Progenitor cell of endocrine pancreas (in vitro differentiated cells): ENCODE measurements around the gene FBXW11. TPM values are rescaled to one million over a fixed set of nuclear protein-coding genes. Genes with fewer than 3 reads are reported as not detected.

ENCODE experiments used
- DNase-seq: peaks from one replicate; pipeline ENCODE4 v3.0.0; 2021; ENCODE audit warnings: low spot score; ENCODE audit not compliant: unreplicated experiment
- H3K27ac Mint-ChIP-seq: 2 replicates; pipeline ENCODE4 v1.8.0; 2021; ENCODE audit warnings: mild to moderate bottlenecking, moderate library complexity, mixed read lengths
- H3K27me3 Mint-ChIP-seq: 2 replicates; pipeline ENCODE4 v1.8.0; 2021; ENCODE audit warnings: mixed read lengths
- H3K36me3 Mint-ChIP-seq: 2 replicates; pipeline ENCODE4 v1.8.0; 2022; ENCODE audit warnings: mixed read lengths; ENCODE audit not compliant: insufficient read depth
- H3K4me1 Mint-ChIP-seq: 2 replicates; pipeline ENCODE4 v1.8.0; 2021; ENCODE audit warnings: low read depth, mixed read lengths
- H3K4me3 Mint-ChIP-seq: 2 replicates; pipeline ENCODE4 v1.8.0; 2021; ENCODE audit warnings: low read depth, mild to moderate bottlenecking, moderate library complexity, mixed read lengths
- H3K9me3 Mint-ChIP-seq: 2 replicates; pipeline ENCODE4 v1.8.0; 2021; ENCODE audit warnings: low read depth, mixed read lengths
- total RNA-seq: library from RNA; stranded (reverse); gene quantifications from 2 replicates; pipeline ENCODE4 v1.2.1, GENCODE V29; 2021
- TF ChIP-seq, protein P1 (sequence below): fragments of 200-600 bp; sonication (generic); IDR thresholded peaks from one replicate; pipeline ENCODE4 v1.5.0; 2021; ENCODE audit warnings: antibody characterized with exemption, mild to moderate bottlenecking; ENCODE audit not compliant: unreplicated experiment

The FBXW11 gene
- total RNA-seq, 1 donor from 2014 or later, result 63.5 TPM

- H3K4me1 Mint-ChIP-seq, result no peaks in the 10 kb centered on the region
- TF ChIP-seq, protein P1, sequence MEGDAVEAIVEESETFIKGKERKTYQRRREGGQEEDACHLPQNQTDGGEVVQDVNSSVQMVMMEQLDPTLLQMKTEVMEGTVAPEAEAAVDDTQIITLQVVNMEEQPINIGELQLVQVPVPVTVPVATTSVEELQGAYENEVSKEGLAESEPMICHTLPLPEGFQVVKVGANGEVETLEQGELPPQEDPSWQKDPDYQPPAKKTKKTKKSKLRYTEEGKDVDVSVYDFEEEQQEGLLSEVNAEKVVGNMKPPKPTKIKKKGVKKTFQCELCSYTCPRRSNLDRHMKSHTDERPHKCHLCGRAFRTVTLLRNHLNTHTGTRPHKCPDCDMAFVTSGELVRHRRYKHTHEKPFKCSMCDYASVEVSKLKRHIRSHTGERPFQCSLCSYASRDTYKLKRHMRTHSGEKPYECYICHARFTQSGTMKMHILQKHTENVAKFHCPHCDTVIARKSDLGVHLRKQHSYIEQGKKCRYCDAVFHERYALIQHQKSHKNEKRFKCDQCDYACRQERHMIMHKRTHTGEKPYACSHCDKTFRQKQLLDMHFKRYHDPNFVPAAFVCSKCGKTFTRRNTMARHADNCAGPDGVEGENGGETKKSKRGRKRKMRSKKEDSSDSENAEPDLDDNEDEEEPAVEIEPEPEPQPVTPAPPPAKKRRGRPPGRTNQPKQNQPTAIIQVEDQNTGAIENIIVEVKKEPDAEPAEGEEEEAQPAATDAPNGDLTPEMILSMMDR, result no peak
- H3K9me3 Mint-ChIP-seq, result no peaks in the 10 kb centered on the region
- DNase-seq, result no peak
- H3K27me3 Mint-ChIP-seq, result no peaks in the 10 kb centered on the region
- peaks cover 4% of the 10 kb centered on the region for H3K36me3 Mint-ChIP-seq
- no peak overlapping the region for H3K4me3 Mint-ChIP-seq
- H3K27ac Mint-ChIP-seq, result no peak overlapping the region
Observed at GRCh38 chr5:172051643-172052339, 45.4 kb upstream of the FBXW11 start.

GRCh38 chr5:172050080-172050479 lies 43.6 kb upstream of the FBXW11 start:
- Mint-ChIP-seq H3K9me3 (no peaks in the 10 kb centered on the region), H3K27me3 (no peaks in the 10 kb centered on the region), H3K4me3 (no peak overlapping the region), H3K27ac (no peak overlapping the region), H3K36me3 (peaks cover 2% of the 10 kb centered on the region), H3K4me1 (no peaks in the 10 kb centered on the region)
- TF ChIP-seq, protein P1, result no peak
- DNase-seq, result no peak

- Mint-ChIP-seq H3K36me3 (peaks cover 2% of the 10 kb centered on the region), H3K27ac (no peak overlapping the region), H3K4me3 (no peak overlapping the region), H3K4me1 (no peaks in the 10 kb centered on the region), H3K9me3 (no peaks in the 10 kb centered on the region), H3K27me3 (no peaks in the 10 kb centered on the region)
- TF ChIP-seq, protein P1, result no peak
- no peak for DNase-seq
Observed at GRCh38 chr5:172049226-172049796, 42.9 kb upstream of the FBXW11 start.

DNA sequence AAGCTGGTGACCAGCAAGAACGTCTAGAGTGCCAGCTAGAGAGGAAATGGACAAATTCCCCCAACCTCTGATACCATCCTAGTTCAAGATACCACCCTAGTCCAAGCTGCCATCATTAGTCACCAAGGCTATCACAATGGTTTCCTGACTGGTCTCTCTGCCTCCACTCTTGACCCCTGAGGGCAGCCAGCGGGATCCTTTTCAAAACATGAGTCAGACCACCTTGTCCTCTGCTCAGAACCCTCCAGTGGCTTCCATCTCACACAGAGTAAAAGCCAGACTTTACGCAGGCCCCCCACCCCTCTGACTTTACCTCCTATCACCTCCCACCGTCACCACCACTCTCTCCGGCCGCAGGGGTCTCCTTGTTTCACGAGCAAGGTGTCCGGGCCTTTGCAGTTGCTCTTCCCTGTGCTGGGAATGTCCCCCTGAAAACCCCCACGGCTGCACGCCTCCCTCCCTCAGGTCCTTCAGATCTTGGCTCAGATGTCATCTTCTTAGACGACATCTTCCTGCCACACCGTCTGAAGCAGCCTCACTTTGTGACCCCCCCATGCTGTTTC lies 42.2 kb upstream of the FBXW11 start:
- Mint-ChIP-seq H3K4me1 (no peaks in the 10 kb centered on the region), H3K27ac (peak overlapping the region; percentile 21), H3K4me3 (no peak overlapping the region), H3K27me3 (no peaks in the 10 kb centered on the region), H3K9me3 (no peaks in the 10 kb centered on the region), H3K36me3 (peaks cover 2% of the 10 kb centered on the region)
- DNase-seq, result no peak
- TF ChIP-seq, protein P1, result no peak

- Mint-ChIP-seq H3K4me3 (no peak overlapping the region), H3K27me3 (no peaks in the 10 kb centered on the region), H3K9me3 (no peaks in the 10 kb centered on the region), H3K36me3 (peaks cover 2% of the 10 kb centered on the region), H3K4me1 (no peaks in the 10 kb centered on the region), H3K27ac (no peak overlapping the region)
- DNase-seq, result no peak
- TF ChIP-seq, protein P1, result no peak
Observed at GRCh38 chr5:172048170-172048422, 41.7 kb upstream of the FBXW11 start.
